Right lobe of liver (tissue), 4 donors: ENCODE data around the gene PEAK1.

Experiments
- CTCF ChIP-seq, 4 donors: fragments of 200-600 bp in 3 of 4; fragments of 450-650 bp in 1 of 4; IDR thresholded peaks; one replicate each; pipeline versions ENCODE4 v1.5.1 to v1.8.0; 2016 to 2022; ENCODE audit warnings: antibody characterized with exemption in 4 of 4, mild to moderate bottlenecking in 2 of 4
- POLR2A ChIP-seq: fragments of 450-650 bp; IDR thresholded peaks from one replicate; pipeline ENCODE4 v1.6.1; 2017; ENCODE audit warnings: antibody characterized with exemption, mild to moderate bottlenecking
- donor health status: DM: no; HTN: no; CAD: no.
- donor health status: DM: no; HTN: no; CAD: no.
- donor health status: DM: no; HTN: yes; CAD: no.

- TF ChIP-seq CTCF (IDR thresholded peaks at IDR 0.05) (no peak), POLR2A (no peak)
These were observed 252.5 kb downstream of the PEAK1 start for GRCh38 chr15:77167406-77167805.
